Activated T-helper 1 cell treated with Interleukin-2 at 50 U/mL for 16 hours (primary cell): ENCODE measurements around the gene TMEM42.

Source experiments
- DNase-seq: peaks from one replicate; pipeline ENCODE4 v3.0.0-alpha.2; 2020; ENCODE audit warnings: low read depth

Gene TMEM42

GRCh38 chr3:44875596-44875995 is 13.9 kb downstream of the TMEM42 start:
- DNase-seq, result no peak

GRCh38 chr3:44877333-44877732 is 15.6 kb downstream of the TMEM42 start:
- no peak for DNase-seq

GRCh38 chr3:44880284-44880683 is 18.6 kb downstream of the TMEM42 start:
- DNase-seq, result no peak

GRCh38 chr3:44883213-44883955 is 21.7 kb downstream of the TMEM42 start:
- DNase-seq, result no peak

GRCh38 chr3:44883999-44884431 is 22.3 kb downstream of the TMEM42 start:
- no peak for DNase-seq

GRCh38 chr3:44885618-44886017 is 23.9 kb downstream of the TMEM42 start:
- no peak for DNase-seq

- DNase-seq, result no peak
These were observed 24.8 kb downstream of the TMEM42 start for GRCh38 chr3:44886561-44886960.

GRCh38 chr3:44887101-44887500 is 25.4 kb downstream of the TMEM42 start:
- DNase-seq, result no peak

- DNase-seq, result no peak
These were observed 28.5 kb downstream of the TMEM42 start for GRCh38 chr3:44890258-44890657.

- DNase-seq, result no peak
These were observed 29.1 kb downstream of the TMEM42 start for GRCh38 chr3:44890852-44891251.

- DNase-seq, result no peak
These were observed 31.0 kb downstream of the TMEM42 start for GRCh38 chr3:44892689-44893088.

GRCh38 chr3:44893097-44893496 is 31.4 kb downstream of the TMEM42 start:
- DNase-seq, result no peak

GRCh38 chr3:44894485-44894884 is 32.8 kb downstream of the TMEM42 start:
- DNase-seq, result no peak

GRCh38 chr3:44896440-44896839 is 34.7 kb downstream of the TMEM42 start:
- no peak for DNase-seq

- no peak for DNase-seq
These were observed 38.1 kb downstream of the TMEM42 start for GRCh38 chr3:44899683-44900367.

GRCh38 chr3:44902628-44903027 is 40.9 kb downstream of the TMEM42 start:
- DNase-seq, result no peak

- DNase-seq, result no peak
These were observed 41.6 kb downstream of the TMEM42 start for GRCh38 chr3:44903314-44903713.

GRCh38 chr3:44903751-44904150 is 42.0 kb downstream of the TMEM42 start:
- DNase-seq, result no peak

GRCh38 chr3:44905446-44906157 is 43.9 kb downstream of the TMEM42 start:
- DNase-seq, result no peak

- DNase-seq, result no peak
These were observed 45.3 kb downstream of the TMEM42 start for GRCh38 chr3:44906997-44907396.

GRCh38 chr3:44907612-44908011 is 45.9 kb downstream of the TMEM42 start:
- DNase-seq, result no peak

GRCh38 chr3:44909063-44909462 is 47.4 kb downstream of the TMEM42 start:
- DNase-seq, result no peak

GRCh38 chr3:44910693-44911092 is 49.0 kb downstream of the TMEM42 start:
- no peak for DNase-seq
